WTC11 (cell line): Measurements from ENCODE around the gene OR14A16. TPM values are rescaled to one million over a fixed set of nuclear protein-coding genes. Genes with fewer than 3 reads are reported as not detected.

ENCODE experiments used
- ATAC-seq: fragments of 200-7000 bp; cut with Tn5 transposase; 2 replicates; pipeline ENCODE4 v1.10.0; 2021; ENCODE audit warnings: mild to moderate bottlenecking, moderate library complexity
- CTCF ChIA-PET: fragments of 300-600 bp; sonication (Branson Sonifier 250); formaldehyde crosslinking; loops from one replicate; lab custom pipeline; 2021; ENCODE audit warnings: antibody characterized with exemption; lab: Charles Lee
- POLR2A ChIA-PET: fragments of 350-600 bp; sonication (Branson Sonifier 250); formaldehyde crosslinking; loops from one replicate; lab custom pipeline; 2021; ENCODE audit warnings: antibody characterized with exemption; lab: Charles Lee
- DNase-seq: peaks from one replicate; pipeline ENCODE4 v3.0.0; 2021; ENCODE audit warnings: low spot score
- H3K27ac Mint-ChIP-seq: 2 replicates; pipeline ENCODE4 v1.8.0; 2021; ENCODE audit warnings: mixed read lengths
- H3K27me3 Mint-ChIP-seq: 2 replicates; pipeline ENCODE4 v1.8.0; 2021; ENCODE audit warnings: low read depth, mild to moderate bottlenecking, moderate library complexity, mixed read lengths
- H3K36me3 Mint-ChIP-seq: 2 replicates; pipeline ENCODE4 v1.8.0; 2021; ENCODE audit warnings: mixed read lengths
- H3K4me1 Mint-ChIP-seq: 2 replicates; pipeline ENCODE4 v1.8.0; 2022; ENCODE audit warnings: mixed read lengths
- H3K4me3 Mint-ChIP-seq: 2 replicates; pipeline ENCODE4 v1.8.0; 2021; ENCODE audit warnings: mild to moderate bottlenecking, moderate library complexity, mixed read lengths
- H3K9me3 Mint-ChIP-seq: 2 replicates; pipeline ENCODE4 v1.8.0; 2021; ENCODE audit warnings: mixed read lengths
- CREB1 ChIP-seq: sonication (generic); formaldehyde crosslinking; IDR thresholded peaks from 2 replicates; pipeline ENCODE4 v1.8.0; 2023; ENCODE audit warnings: mild to moderate bottlenecking, missing genetic modification reagents
- GTF2I ChIP-seq: fragments of 250-450 bp; sonication (Bioruptor Pico); conservative IDR thresholded peaks from 2 replicates; pipeline ENCODE4 v1.4.0; 2021; ENCODE audit warnings: mild to moderate bottlenecking
- MXD4 ChIP-seq: fragments of 250-450 bp; sonication (Bioruptor Pico); IDR thresholded peaks from 2 replicates; pipeline ENCODE4 v1.8.0; 2021; ENCODE audit warnings: mild to moderate bottlenecking, moderate library complexity, borderline replicate concordance
- MYBL2 ChIP-seq: sonication (generic); formaldehyde crosslinking; IDR thresholded peaks from 2 replicates; pipeline ENCODE4 v1.8.1; 2023; ENCODE audit warnings: mild to moderate bottlenecking, moderate library complexity, missing genetic modification reagents
- NFE2L1 ChIP-seq: sonication (generic); formaldehyde crosslinking; IDR thresholded peaks from 2 replicates; pipeline ENCODE4 v1.8.1; 2023; ENCODE audit warnings: missing genetic modification reagents
- NR3C1 ChIP-seq: sonication (generic); formaldehyde crosslinking; conservative IDR thresholded peaks from 2 replicates; pipeline ENCODE4 v1.8.1; 2023; ENCODE audit warnings: low read depth, mild to moderate bottlenecking, missing genetic modification reagents
- ZNF425 ChIP-seq: fragments of 250-450 bp; sonication (Bioruptor Pico); conservative IDR thresholded peaks from 2 replicates; pipeline ENCODE4 v1.9.0; 2021; ENCODE audit warnings: mild to moderate bottlenecking
- total RNA-seq: library from RNA; stranded (reverse); gene quantifications from 3 replicates; pipeline ENCODE4 v1.2.3, GENCODE V29; 2021
- TF ChIP-seq, protein P1 (sequence below): sonication (generic); formaldehyde crosslinking; IDR thresholded peaks from 2 replicates; pipeline ENCODE4 v1.8.1; 2023; ENCODE audit warnings: mild to moderate bottlenecking, missing genetic modification reagents
- TF ChIP-seq, protein P2 (sequence below): sonication (generic); formaldehyde crosslinking; IDR thresholded peaks from 2 replicates; pipeline ENCODE4 v1.8.0; 2022; ENCODE audit warnings: mild to moderate bottlenecking, missing genetic modification reagents

OR14A16 gene
- total RNA-seq, 1 experiment from 2014 or later, result 0.17 TPM

DNA sequence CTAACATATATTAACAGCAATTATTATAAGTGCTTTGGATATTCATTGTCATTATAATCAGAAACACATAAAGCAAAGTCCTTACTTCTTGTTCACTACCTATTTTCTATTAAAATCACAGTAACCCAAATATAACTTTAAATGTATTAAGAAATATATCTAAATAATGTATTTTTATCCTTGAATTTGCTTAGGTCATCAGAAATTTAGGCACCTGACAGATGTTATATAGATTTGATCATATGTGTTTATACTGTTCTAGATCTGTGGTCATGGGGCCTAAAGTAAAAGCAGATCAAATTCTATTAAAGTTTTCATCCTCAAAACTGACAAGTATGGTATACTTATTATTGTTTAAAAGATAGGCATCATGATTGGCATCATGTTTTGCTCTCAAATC, 54.3 kb downstream of the OR14A16 start:
- no peak for ATAC-seq
- no peaks in the 10 kb centered on the region for H3K4me1 Mint-ChIP-seq
- POLR2A ChIA-PET, result no interaction called here

More for the DNA sequence above, 54.3 kb downstream of the OR14A16 start:
- DNase-seq, result no peak
- no peak overlapping the region for H3K27ac Mint-ChIP-seq
- H3K27me3 Mint-ChIP-seq, result no peaks in the 10 kb centered on the region; the same call in 1 of the 2 replicates
- TF ChIP-seq MXD4 (CRISPR knock-in tag) (no peak), GTF2I (CRISPR knock-in tag) (no peak), NFE2L1 (CRISPR knock-in tag) (no peak), CREB1 (CRISPR knock-in tag) (no peak), ZNF425 (no peak), NR3C1 (CRISPR knock-in tag) (no peak), MYBL2 (CRISPR knock-in tag) (no peak)
- TF ChIP-seq, protein P1, sequence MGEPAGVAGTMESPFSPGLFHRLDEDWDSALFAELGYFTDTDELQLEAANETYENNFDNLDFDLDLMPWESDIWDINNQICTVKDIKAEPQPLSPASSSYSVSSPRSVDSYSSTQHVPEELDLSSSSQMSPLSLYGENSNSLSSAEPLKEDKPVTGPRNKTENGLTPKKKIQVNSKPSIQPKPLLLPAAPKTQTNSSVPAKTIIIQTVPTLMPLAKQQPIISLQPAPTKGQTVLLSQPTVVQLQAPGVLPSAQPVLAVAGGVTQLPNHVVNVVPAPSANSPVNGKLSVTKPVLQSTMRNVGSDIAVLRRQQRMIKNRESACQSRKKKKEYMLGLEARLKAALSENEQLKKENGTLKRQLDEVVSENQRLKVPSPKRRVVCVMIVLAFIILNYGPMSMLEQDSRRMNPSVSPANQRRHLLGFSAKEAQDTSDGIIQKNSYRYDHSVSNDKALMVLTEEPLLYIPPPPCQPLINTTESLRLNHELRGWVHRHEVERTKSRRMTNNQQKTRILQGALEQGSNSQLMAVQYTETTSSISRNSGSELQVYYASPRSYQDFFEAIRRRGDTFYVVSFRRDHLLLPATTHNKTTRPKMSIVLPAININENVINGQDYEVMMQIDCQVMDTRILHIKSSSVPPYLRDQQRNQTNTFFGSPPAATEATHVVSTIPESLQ (CRISPR knock-in tag), result no peak
- TF ChIP-seq, protein P2, sequence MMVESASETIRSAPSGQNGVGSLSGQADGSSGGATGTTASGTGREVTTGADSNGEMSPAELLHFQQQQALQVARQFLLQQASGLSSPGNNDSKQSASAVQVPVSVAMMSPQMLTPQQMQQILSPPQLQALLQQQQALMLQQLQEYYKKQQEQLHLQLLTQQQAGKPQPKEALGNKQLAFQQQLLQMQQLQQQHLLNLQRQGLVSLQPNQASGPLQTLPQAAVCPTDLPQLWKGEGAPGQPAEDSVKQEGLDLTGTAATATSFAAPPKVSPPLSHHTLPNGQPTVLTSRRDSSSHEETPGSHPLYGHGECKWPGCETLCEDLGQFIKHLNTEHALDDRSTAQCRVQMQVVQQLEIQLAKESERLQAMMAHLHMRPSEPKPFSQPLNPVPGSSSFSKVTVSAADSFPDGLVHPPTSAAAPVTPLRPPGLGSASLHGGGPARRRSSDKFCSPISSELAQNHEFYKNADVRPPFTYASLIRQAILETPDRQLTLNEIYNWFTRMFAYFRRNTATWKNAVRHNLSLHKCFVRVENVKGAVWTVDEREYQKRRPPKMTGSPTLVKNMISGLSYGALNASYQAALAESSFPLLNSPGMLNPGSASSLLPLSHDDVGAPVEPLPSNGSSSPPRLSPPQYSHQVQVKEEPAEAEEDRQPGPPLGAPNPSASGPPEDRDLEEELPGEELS (CRISPR knock-in tag), result no peak
- TF ChIP-seq, all 79 proteins: peak for 0
- CTCF ChIA-PET, result no interaction called here
- H3K4me3 Mint-ChIP-seq, result no peak overlapping the region
- H3K9me3 Mint-ChIP-seq, result peaks cover 29% of the 10 kb centered on the region
- no peaks in the 10 kb centered on the region; the same call in 1 of the 2 replicates for H3K36me3 Mint-ChIP-seq

Other genes starting within 250 kb of the OR14A16 start
- not detected in 3 replicates for gene OR2G2, start 235.8 kb downstream of the OR14A16 start, total RNA-seq
- gene OR2G3, start 218.5 kb downstream of the OR14A16 start, total RNA-seq, result not detected in 3 replicates
- not detected in 3 replicates for gene OR13G1, start 144.4 kb downstream of the OR14A16 start, total RNA-seq
- gene OR6F1, start 107.5 kb downstream of the OR14A16 start, total RNA-seq, result not detected in 3 replicates
- not detected in 3 replicates for gene OR14K1, start 85.5 kb downstream of the OR14A16 start, total RNA-seq
- not detected in 3 replicates for gene OR14A2, start 76.0 kb downstream of the OR14A16 start, total RNA-seq
- gene OR1C1, start 63.6 kb downstream of the OR14A16 start, total RNA-seq, result not detected in 3 replicates
- gene OR11L1, start 17.8 kb upstream of the OR14A16 start, total RNA-seq, result not detected in 3 replicates
- 1.0 to 1.9 TPM (median 1.6 TPM) in 3 replicates for gene TRIM58, start 33.1 kb upstream of the OR14A16 start, total RNA-seq
- 0.17 to 0.41 TPM (median 0.32 TPM) in 3 replicates for gene OR2W3, start 71.5 kb upstream of the OR14A16 start, total RNA-seq
- gene OR2T8, start 96.1 kb upstream of the OR14A16 start, total RNA-seq, result not detected in 3 replicates
- gene OR2AJ1, start 100.8 kb upstream of the OR14A16 start, total RNA-seq, result not detected in 3 replicates
- not detected in 3 replicates for gene OR2L8, start 124.7 kb upstream of the OR14A16 start, total RNA-seq
- not detected in 3 replicates for gene OR2AK2, start 141.1 kb upstream of the OR14A16 start, total RNA-seq
- not detected in 3 replicates for gene OR2L5, start 189.5 kb upstream of the OR14A16 start, total RNA-seq
- 0.05 TPM in 1 of 3 replicates, not detected in the others for gene OR2L2, start 206.0 kb upstream of the OR14A16 start, total RNA-seq
- gene OR2L3, start 222.7 kb upstream of the OR14A16 start, total RNA-seq, result not detected in 3 replicates